ENCODE results near the gene ASB10. TPM values are rescaled to one million over a fixed set of nuclear protein-coding genes. Genes with fewer than 3 reads are reported as not detected.
A peak's percentile ranks its signal among the peaks of the same experiment; 100 is the strongest.

The ASB10 gene
- total and polyA plus RNA-seq, 2 of the 13 experiments (the other 11 are each of a cell fraction or from before 2014, with no cell fraction given), result not detected

- TF ChIP-seq NR2C2 (CRISPR knock-in tag; IDR thresholded peaks at IDR 0.05; ENCODE audit: borderline replicate concordance) (no peak), PTBP1 (IDR thresholded peaks at IDR 0.05; ENCODE audit: low read depth, low read length, poor library complexity, severe bottlenecking) (no peak), ZNF276 (CRISPR knock-in tag; IDR thresholded peaks at IDR 0.05; ENCODE audit: low read depth) (no peak)
- TF ChIP-seq, protein P1, sequence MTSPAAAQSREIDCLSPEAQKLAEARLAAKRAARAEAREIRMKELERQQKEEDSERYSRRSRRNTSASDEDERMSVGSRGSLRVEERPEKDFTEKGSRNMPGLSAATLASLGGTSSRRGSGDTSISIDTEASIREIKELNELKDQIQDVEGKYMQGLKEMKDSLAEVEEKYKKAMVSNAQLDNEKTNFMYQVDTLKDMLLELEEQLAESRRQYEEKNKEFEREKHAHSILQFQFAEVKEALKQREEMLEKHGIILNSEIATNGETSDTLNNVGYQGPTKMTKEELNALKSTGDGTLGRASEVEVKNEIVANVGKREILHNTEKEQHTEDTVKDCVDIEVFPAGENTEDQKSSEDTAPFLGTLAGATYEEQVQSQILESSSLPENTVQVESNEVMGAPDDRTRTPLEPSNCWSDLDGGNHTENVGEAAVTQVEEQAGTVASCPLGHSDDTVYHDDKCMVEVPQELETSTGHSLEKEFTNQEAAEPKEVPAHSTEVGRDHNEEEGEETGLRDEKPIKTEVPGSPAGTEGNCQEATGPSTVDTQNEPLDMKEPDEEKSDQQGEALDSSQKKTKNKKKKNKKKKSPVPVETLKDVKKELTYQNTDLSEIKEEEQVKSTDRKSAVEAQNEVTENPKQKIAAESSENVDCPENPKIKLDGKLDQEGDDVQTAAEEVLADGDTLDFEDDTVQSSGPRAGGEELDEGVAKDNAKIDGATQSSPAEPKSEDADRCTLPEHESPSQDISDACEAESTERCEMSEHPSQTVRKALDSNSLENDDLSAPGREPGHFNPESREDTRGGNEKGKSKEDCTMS (CRISPR knock-in tag; conservative IDR thresholded peaks at IDR 0.05), result no peak
These were observed 49.4 kb upstream of the ASB10 start (continued) for GRCh38 chr7:151236406-151236805.

DNA sequence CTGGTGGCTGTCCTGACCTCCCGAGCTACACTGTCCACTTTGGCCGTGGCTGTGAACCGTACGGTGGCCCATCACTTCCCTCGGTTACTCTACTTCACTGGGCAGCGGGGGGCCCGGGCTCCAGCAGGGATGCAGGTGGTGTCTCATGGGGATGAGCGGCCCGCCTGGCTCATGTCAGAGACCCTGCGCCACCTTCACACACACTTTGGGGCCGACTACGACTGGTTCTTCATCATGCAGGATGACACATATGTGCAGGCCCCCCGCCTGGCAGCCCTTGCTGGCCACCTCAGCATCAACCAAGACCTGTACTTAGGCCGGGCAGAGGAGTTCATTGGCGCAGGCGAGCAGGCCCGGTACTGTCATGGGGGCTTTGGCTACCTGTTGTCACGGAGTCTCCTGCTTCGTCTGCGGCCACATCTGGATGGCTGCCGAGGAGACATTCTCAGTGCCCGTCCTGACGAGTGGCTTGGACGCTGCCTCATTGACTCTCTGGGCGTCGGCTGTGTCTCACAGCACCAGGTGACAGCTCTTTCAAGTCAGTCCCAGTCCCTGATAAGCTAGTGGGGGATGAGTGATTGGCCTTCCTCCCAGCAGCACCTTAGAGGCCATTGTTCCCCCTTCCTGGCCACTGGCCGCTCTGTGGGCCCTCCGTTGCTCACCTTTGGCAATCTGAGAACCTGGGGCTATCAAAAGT lies 48.2 kb upstream of the ASB10 start:
- no peak for ATAC-seq
- H3K4me1 ChIP-seq (ENCODE audit: insufficient read depth, low read length), result peaks cover 24% of the 10 kb centered on the region
- peaks cover 6 to 32% of the 10 kb centered on the region in 2 experiments; a peak in 4 of 5 replicates for H3K36me3 ChIP-seq (replicated peaks in 1 of 2; ENCODE audit: control insufficient read depth in 1 of 2, insufficient read depth in 2 of 2, low read length in 2 of 2)
- no peak overlapping the region for H2AFZ ChIP-seq (ENCODE audit: low read length)
- TF ChIP-seq RBFOX2 (IDR thresholded peaks at IDR 0.05; ENCODE audit: low read depth, low read length) (0 out of 2 replicates have a peak, but pooled peaks have one; percentile 41), DR1 (CRISPR knock-in tag; IDR thresholded peaks at IDR 0.05) (no peak)
- no peak for DNase-seq (ENCODE audit: low spot score)
- CTCF ChIA-PET (ENCODE audit: low intra/inter-chr PET ratio, low total read pairs), result no interaction called here
- H3K9ac ChIP-seq (ENCODE audit: insufficient read depth, low read depth, low read length), result no peak overlapping the region
- peaks cover 22% of the 10 kb centered on the region for H3K79me2 ChIP-seq (ENCODE audit: insufficient read depth, low read length)
- no peak overlapping the region for H3K4me2 ChIP-seq (ENCODE audit: low read depth, low read length)
- H3K27ac ChIP-seq (ENCODE audit: extremely low read length, insufficient read depth, low read length), result no peak overlapping the region
- no peak for FAIRE-seq
- no peak overlapping the region for H3K4me3 ChIP-seq (replicated peaks in 1 of 3; ENCODE audit: insufficient read depth in 1 of 3, low read depth in 2 of 3, low read length in 3 of 3)
- 96% methylated on average over 25 of the region's 28 CpGs for whole genome bisulfite sequencing (ENCODE audit: low lambda C conversion rate)
- H3K27me3 ChIP-seq (ENCODE audit: control insufficient read depth in 1 of 2, insufficient read depth in 2 of 2, low read length in 2 of 2), result no peaks in the 10 kb centered on the region; a peak in 1 of 5 replicates
- BruUV-seq (replicated peaks), result no TSS peak
- H4K20me1 ChIP-seq (ENCODE audit: insufficient read depth, low read length), result peaks cover 12% of the 10 kb centered on the region; the same call in 1 of the 2 replicates
- POLR2A ChIA-PET, result interaction anchor here (1.6 kb wide), 1 partner anchor 8 kb away, joined by 3 read pairs; the partner anchor contains the start of gene ABCF2
- intact Hi-C loops (cut with micrococcal nuclease; ENCODE audit: unreplicated experiment) (no loop called here), in situ Hi-C loops (cut with HindIII; ENCODE audit: extremely low pct_ligation_motif_present, low pct_unique_long_range_greater_than_20kb) (no loop called here)
- no peaks in the 10 kb centered on the region for H3K9me3 ChIP-seq (ENCODE audit: low read length)
